ENCODE measurements around the gene EXOC6.

EXOC6 gene, protein sequence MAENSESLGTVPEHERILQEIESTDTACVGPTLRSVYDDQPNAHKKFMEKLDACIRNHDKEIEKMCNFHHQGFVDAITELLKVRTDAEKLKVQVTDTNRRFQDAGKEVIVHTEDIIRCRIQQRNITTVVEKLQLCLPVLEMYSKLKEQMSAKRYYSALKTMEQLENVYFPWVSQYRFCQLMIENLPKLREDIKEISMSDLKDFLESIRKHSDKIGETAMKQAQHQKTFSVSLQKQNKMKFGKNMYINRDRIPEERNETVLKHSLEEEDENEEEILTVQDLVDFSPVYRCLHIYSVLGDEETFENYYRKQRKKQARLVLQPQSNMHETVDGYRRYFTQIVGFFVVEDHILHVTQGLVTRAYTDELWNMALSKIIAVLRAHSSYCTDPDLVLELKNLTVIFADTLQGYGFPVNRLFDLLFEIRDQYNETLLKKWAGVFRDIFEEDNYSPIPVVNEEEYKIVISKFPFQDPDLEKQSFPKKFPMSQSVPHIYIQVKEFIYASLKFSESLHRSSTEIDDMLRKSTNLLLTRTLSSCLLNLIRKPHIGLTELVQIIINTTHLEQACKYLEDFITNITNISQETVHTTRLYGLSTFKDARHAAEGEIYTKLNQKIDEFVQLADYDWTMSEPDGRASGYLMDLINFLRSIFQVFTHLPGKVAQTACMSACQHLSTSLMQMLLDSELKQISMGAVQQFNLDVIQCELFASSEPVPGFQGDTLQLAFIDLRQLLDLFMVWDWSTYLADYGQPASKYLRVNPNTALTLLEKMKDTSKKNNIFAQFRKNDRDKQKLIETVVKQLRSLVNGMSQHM

DNA sequence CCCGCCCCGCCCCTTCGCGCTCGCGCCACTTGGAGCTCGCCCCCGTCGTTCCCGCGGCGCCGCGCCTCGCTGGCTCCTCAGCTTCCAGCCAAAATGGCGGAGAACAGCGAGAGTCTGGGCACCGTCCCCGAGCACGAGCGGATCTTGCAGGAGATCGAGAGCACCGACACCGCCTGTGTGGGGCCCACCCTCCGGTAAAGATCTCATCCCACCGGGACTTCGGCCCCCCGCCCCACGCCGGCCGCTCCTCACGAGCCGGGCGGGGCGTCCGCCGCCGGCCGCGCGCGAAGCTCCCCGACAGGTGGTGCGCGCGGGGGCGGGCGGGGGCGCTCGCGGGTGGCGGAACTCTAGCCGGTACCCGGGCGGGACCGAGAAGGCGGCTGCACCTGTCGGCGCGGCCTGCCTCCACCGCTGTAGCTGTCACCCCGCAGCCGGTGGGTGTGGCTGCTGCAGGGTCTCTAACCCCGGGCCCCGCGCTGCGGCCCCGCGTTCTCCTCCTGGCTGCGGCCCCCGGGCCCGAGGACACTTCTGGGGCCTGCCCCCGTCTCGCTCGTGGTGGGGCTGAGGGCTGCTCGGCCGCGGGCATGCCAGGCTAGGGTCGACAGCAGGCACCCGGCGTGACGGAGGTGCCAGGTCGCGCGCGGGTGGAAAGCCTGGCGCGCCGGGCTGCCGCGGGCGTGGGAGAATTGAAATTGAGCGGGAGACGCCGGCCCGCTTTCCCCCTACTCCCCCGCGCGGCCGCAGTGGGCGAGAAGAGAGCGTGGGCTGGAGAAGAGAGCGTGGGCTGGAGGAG lies at the start of gene EXOC6:
Gene EXOC6 (plus strand): TSS at position 80 of the 793 bp plus-strand sequence. CDS start 14 bp downstream, at position 94.
- DNase-seq = peak; percentile 31

DNA sequence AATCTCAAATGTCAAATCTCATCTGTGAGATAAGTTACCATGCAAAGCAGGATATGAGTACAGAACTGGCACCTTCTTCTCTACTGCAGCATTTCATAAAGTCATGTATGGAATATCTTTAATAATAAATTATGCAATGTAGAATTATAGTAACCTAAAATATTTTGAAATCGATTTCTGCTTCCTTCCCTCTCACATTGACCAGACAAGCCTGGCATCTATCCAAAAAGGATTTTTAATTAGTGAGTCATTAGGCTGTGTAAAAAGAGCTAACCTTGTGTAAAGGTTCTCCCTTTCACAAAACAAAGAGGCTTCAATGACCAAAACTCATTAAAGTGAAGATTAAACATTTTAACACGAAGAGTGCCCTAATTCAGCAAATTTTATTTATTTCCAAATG lies 48.8 kb upstream of the EXOC6 start:
- no peak for DNase-seq

DNA sequence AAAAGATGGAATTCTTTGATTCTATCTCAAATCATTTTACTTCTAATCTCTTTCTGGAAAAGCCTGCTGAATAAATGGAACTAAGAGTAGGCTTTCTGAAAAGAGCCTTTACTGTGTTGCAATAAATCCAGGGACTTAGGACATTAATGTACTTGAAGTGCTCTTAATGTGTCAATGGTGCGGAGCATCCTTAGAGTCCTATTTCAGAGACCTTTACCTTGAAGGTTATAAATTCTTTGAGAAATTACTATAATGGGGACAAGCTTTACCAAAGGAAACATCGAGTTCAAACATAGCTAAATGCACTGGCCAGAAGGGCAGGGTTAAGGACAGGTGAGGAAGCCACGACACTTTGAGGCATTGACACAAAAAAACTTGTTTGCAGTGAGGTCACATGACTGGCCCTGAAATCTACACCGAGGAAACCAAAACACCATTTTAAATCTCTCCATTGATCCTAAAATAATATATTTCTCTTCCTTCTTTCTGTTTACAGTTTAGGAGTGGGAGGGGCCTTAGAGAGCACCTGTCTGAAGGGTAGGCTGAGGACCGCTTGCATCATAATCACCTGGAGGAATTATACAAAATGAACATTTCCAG lies 48.1 kb upstream of the EXOC6 start:
- DNase-seq = no peak

DNA sequence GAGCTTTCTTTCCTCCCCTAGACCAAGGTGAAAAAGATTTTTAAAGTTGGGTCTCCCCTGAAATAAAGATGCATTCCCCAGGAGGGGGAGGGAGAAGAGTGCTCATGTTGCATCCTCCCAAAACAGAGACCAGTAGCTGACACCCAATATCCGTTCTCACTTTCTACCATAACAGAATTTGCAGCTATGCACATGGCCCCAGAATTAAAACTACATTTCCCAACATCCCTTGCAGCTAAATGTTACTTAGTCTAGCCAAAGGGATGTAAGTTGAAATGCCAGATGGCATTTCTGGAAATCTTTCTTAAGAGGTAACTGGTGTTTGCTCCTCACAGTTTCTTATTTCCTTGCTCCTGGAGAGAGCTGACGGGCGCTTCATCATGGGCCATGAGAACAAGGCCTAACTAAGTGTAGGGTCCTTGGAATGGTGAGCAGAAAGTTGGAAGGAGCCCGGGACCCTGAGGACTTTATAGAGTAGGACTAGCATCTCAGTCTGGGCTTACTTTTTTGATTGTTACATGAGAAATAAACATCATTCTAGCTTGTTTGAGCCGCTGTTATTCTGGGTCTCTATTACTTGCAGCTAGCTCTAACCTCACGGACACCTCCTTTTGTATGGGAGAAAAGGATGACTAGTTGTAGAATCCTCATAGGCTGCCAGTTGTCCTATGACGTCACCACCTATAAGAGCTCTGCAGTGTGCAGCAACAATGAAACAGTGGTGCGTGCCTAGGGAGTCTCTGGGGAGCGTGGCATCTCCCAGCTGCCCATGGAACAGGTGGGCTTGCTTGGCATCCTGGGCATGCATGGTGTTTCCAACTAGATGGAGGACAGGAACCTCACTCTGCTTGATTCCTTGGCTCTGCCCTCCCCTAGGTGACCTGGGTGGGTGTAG lies 46.1 kb upstream of the EXOC6 start:
- no peak for DNase-seq

DNA sequence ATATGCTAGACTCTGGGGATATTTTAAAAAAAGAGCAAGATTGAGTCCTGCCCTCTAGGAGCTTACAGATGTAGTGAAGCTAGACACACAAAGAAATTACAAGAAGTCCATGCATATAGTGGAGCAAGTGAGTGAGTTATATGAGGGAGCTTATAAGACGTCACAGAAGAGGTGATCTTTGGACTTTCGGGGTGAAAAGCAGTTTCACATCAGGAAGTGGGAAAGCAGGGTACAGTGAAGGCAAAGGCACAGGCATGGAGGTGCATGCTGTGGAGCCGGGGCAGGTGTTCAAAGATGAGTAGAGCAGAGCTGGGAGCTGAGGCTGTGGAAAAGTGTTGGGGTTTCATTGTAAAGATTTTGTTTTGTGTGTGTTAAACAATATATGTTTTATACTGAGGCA lies 38.5 kb upstream of the EXOC6 start:
- no peak for DNase-seq

DNA sequence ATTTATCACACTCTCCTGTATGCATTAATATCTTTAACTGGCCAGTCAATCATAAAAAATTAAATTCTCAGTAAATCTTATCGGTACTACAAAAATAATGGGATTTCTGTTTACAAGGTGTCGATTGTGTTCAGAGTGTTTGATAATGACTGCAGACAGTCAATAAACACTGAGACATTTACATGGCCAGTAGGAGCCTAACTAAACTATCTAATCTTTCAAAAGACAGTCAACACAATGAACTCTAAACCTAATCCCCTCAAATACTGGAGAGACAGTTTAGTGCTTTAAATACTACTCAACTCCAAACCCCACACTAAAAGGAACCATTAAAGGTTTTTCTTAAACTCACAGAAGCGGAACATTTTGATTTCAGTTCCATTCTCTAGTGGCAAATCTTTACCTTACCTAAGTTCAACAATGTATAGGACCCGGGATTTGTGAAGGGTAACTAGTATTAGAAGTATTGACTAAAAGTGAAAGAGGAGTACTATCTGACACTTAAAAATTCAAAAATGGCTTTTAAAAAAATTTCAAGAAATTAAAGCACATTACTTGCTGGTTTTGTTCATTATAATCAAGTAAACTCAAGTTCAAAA lies 37.3 kb upstream of the EXOC6 start:
- no peak for DNase-seq

DNA sequence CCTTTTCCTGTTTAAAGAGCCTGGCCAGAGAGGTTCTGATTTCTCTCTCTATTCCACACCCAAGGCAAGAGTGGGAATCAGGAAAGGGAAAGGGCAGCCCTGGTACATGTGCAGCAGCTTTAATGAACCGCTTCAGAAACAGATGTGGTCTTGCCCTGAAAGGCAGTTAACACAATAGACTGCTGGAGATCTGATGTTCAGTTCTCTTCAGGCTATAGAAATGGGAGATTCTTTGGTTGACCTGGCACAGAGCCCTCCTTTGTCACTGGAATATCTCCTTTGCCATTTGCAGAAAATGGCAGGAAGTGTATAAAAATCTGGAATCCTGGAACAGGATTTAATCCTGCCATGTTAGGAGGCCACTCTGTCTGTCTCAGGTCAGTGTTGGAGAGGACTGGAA lies 36.3 kb upstream of the EXOC6 start:
- no peak for DNase-seq

DNA sequence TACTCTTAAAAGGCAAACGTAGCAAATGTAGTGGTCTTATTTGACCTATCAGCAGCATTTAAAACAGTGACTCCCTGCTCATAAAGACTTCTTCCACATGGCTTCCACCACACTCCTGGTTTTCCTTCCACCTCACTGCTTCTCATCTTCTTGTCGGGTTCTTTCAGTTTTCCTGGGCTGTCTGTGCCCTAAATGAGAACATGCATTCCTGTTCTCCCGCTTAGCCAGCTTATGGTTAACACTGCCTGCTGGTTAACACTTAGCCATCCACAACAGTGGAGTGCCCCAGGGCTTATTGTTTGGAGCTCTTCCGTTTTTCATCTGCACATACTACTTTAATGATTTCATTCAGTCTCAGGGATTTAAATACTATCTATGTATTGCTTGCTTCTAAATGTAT lies 34.3 kb upstream of the EXOC6 start:
- no peak for DNase-seq

DNA sequence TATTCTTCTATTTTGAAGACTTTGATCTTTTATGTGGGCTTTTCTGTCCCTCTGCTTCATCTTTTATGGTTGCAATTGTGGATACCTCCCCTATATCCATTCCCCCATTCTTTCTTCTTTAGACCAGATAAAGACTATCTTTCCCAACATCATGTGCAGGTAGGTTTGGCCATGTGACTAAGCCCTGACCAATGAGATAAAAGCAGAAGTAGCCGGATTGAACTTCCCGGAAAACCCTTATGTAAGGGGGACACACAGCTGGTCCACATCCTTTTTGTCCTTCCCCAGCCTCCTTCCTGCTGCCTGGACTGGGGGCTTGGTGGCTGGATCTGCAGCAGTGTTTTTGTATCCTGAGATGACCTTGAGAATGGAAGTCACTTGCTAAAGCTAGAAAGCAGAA lies 33.5 kb upstream of the EXOC6 start:
- DNase-seq = no peak

DNA sequence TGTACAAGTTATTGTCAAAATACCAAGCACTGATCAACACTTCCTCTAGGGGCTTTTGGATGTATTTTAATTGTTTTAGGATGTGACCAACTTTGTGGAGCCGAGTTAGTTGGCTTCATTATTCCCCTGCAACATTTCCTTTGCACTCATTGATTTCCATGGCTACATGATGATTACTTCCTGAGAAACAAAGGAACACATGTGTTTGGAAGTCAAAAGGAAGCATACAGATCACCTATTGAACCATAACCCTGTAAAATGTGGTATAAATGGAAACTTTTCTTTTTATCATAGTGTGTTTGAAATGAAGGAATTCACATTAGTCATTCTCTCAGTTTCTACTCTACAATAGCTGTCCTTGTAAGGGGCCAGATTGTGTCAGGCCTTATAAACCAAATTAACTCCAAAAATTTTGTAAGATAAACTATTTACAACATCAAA lies 32.2 kb upstream of the EXOC6 start:
- DNase-seq = no peak

DNA sequence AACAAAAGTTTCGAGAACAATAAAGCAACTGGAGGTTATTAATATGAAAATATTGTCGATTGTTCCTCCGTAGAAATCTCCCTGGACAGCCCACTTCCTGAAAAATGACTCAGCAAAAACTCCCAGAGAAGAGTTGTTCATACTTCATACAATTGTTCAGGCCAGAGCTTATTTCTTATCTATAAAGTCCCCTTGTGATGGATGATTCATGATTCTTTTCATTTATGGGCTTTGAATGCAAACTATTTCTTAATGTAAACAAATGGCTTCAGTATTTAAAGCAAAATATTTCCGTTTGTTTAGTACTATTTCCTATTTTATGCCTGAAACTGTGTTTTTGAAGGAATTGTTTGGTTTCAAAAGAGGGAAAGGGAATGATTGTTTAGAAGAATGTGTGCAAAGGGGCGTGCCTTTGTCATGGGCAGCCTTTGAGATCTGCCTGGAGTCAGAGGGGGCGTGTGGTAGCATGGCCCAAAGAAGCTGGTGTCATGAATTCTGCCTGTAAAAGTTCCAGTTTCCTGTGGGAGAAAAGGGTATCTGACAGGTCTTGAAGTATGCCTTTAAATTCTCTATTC lies 26.2 kb upstream of the EXOC6 start:
- DNase-seq = no peak

DNA sequence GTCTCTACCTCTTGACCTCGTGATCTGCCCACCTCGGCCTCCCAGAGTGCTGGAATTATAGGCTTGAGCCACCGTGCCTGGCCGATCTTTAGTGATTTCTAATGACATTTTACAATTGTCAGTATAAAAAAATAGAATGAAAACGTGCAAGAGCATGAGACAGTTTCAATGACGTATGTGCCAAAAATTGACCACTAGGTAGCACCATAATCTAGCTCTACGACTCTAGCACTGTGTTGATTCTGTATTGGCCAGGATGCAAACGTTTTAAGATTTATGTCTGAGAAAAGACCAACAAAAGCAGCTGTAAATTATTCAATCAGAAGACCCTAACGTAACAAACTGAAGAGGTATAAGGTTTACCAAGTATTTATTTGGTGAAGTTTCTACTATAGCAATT lies 25.4 kb upstream of the EXOC6 start:
- no peak for DNase-seq

DNA sequence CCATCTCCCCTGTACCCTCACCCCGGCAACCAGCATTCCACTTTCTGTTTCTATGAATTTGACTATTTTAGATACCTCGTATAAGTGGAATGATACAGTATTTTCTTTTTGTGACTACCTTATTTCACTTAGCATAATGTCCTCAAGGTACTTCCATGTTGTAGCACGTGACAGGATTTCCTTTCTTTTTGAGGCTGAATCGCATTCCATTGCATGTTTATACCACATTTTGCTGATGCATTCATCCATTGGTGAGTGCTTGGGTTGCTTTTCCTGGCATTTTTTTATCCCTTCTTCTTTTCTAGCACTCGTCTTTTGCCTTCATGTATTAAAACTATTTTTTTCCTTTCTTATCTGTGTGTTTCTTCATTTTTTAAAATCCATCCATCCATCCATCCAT lies 22.3 kb upstream of the EXOC6 start:
- DNase-seq = no peak

DNA sequence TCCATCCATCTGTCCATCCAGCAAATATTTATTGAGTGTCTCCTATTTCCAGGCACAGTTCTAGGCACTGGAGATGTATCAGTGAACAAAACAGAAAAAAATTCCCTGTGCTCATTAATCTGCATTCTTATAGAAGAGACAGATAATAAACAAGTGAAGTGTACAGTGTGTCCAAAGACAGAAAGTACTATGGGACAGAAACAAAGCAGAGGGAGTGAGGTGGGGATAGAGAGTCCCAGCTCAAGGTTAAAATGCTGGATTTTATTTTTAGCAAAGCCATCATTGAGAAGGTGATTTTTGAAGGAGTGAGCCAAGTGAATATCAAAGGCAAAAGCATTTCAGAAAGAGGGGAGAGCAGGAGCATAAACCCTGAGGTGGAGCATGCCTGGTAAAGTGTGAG lies 21.8 kb upstream of the EXOC6 start:
- DNase-seq = no peak

DNA sequence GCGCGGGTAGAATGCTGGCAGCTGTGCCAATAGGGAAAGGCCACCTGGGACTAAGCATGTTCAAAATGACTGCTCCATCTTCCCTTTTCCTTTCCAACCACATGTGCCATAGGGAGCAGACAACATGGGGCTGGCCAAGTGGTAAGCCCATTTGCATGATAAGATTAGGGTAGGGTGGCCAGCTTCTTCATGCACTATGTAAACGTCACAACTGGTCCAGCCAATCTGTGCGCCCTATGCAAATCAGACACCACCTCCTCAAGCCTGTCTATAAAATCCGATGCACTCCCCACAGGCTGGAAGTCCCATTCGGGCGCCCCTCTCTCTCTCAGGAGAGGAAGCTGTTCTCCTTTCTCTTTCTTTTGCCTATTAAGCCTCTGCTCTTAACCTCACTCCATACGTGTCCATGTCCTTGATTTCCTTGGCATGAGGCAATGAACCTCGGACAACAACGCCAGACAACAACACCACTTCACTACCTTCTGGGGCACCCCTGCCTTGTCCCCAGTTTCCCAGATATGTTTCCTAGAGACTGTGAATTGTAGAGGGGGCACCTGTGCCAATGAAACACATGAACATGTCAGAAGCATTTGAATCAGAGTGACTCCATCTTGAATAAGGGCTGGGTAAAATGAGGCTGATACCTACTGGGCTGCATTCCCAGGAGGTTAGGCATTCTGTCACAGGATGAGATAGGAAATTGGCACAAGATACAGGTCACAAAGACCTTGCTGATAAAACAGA lies 19.1 kb upstream of the EXOC6 start:
- DNase-seq = no peak

DNA sequence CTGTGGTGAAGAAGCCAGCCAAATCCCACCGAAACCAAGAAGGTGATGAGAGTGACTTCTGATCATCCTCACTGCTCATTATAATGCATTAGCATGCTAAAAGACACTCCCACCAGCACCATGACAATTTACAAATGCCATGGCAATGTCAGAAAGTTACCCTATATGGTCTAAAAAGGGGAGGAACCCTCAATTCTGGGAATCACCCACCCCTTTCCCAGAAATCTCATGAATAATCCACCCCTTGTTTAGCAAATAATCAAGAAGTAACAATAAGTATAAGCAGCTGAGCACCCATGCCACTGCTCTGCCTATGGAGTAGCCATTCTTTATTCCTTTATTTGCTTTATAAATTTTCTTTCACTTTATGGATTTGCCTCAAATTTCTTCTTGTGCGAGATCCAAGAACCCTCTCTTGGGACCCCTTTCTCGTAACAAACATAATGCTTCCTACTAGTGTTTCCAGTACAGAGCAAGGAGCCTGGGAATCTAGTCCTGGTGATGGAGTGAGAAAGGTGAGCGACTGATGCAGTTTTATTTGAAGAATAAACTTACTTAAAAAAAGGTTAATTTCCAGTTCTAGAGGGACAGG lies 18.4 kb upstream of the EXOC6 start:
- no peak for DNase-seq

DNA sequence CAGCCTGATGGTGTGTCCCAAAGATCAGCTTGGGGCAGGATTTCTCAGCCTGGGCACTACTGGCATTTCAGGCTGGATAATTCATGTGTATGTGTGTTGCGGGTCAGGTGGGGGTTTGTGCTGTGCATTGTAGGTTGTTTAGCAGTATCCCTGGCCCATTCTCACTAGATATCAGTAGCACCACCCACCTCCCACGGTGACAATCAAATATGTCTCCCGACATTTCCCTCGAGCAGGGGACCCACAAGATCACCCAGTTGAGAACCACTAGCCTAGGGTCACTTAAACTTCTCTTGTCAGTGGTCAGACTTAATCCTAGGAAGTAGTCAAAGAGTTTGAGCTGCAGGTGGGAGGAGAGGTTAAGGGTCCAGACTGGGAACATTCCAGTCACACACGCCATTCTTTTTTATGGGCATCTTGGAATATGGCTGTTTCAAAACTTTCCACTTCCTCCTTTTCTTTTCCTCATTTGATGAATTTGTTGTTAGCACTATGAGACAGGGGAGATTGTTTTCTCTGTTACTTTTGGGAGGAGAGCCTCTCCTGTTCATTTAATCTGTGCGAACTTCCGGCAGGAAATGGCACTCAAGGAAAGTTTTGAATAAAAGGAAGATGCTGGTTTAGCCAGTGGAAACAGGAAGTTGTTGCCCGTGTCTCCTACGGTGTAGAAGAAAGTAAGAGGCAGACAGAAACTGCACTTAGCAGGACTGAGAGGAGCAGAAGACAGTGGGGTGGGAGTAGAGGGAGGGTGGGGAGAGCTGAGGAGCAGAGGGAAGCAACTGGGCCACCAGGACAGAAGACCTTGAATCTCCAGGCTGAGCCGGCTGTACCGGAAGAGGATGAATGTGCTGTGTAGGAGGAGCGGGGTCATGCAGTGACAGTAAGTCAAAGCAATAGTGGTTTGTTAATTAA lies 17.6 kb upstream of the EXOC6 start:
- no peak for DNase-seq

DNA sequence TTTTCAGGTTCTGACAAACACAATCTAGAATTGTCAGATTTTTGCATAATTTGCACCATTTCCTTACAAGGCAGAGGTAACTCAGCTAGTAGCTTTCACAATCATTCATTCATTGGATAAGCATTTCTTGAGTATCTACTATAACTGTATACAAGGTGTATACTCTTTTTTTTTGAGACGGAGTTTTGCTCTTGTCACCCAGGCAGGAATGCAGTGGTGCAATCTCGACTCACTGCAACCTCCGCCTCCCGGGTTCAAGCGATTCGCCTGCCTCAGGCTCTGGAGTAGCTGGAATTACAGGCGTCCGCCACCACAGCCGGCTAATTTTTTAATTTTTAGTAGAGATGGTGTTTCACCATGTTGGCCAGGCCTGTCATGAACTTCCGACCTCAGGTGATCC lies 16.2 kb upstream of the EXOC6 start:
- DNase-seq = no peak
